Cardiac muscle cell (in vitro differentiated cells and primary cell): ENCODE measurements around the gene SERPINF2. TPM values are rescaled to one million over a fixed set of nuclear protein-coding genes. Genes with fewer than 3 reads are reported as not detected.
A peak's percentile ranks its signal among the peaks of the same experiment; 100 is the strongest.

Experiments used
- DNase-seq, 2 donors: peaks; one replicate each; pipeline versions ENCODE4 v3.0.0 to v3.0.0-alpha.2; 2010 to 2017; ENCODE audit warnings: low read depth in 1 of 2, low spot score in 1 of 2
- H3K27ac ChIP-seq: fragments of 200-600 bp; sonication (generic); 2 replicates; pipeline ENCODE4 v1.5.1; 2016
- H3K27me3 ChIP-seq: fragments of 200-600 bp; sonication (generic); 2 replicates; pipeline ENCODE4 v1.6.0; 2016; ENCODE audit warnings: control low read depth
- H3K36me3 ChIP-seq: fragments of 200-600 bp; sonication (generic); 2 replicates; pipeline ENCODE4 v1.5.1; 2016; ENCODE audit warnings: control low read depth
- H3K4me1 ChIP-seq: fragments of 200-600 bp; sonication (generic); 2 replicates; pipeline ENCODE4 v1.8.1; 2017; ENCODE audit warnings: low read depth, mild to moderate bottlenecking, mixed run types
- H3K4me3 ChIP-seq: fragments of 200-600 bp; sonication (generic); 2 replicates; pipeline ENCODE4 v1.5.1; 2016; ENCODE audit warnings: mild to moderate bottlenecking
- H3K9me3 ChIP-seq: fragments of 200-600 bp; sonication (generic); 2 replicates; pipeline ENCODE4 v1.5.1; 2017; ENCODE audit warnings: low read depth, mild to moderate bottlenecking, control low read depth
- polyA plus RNA-seq: library from polyadenylated mRNA; unstranded; fragments of >200 nt; fragmentation: Nextera tagmentation; extraction: Ambion mirVana; gene quantifications from 2 replicates; pipeline ENCODE4 v1.2.1, GENCODE V29; 2016
- total RNA-seq: library from RNA; depleted of rRNA; stranded (reverse); fragments of >200 nt; gene quantifications from 2 replicates; pipeline ENCODE4 v1.2.3, GENCODE V29; 2016
- TF ChIP-seq, protein P1 (sequence below): IDR thresholded peaks from 2 replicates; pipeline ENCODE4 v1.5.1; 2012; ENCODE audit warnings: low read depth, mild to moderate bottlenecking, low read length

Gene SERPINF2
- total and polyA plus RNA-seq, 2 experiments from 2014 or later, result 2.2 TPM; not detected in 1

GRCh38 chr17:1787301-1787902 is 44.7 kb downstream of the SERPINF2 start:
- Histone ChIP-seq H3K4me1 (peaks cover 6% of the 10 kb centered on the region), H3K27ac (no peak overlapping the region), H3K36me3 (peaks cover 12% of the 10 kb centered on the region), H3K9me3 (no peaks in the 10 kb centered on the region), H3K27me3 (no peaks in the 10 kb centered on the region), H3K4me3 (no peak overlapping the region)
- DNase-seq, result peak in 1 of 2 donors; percentile 90
- TF ChIP-seq, protein P1, sequence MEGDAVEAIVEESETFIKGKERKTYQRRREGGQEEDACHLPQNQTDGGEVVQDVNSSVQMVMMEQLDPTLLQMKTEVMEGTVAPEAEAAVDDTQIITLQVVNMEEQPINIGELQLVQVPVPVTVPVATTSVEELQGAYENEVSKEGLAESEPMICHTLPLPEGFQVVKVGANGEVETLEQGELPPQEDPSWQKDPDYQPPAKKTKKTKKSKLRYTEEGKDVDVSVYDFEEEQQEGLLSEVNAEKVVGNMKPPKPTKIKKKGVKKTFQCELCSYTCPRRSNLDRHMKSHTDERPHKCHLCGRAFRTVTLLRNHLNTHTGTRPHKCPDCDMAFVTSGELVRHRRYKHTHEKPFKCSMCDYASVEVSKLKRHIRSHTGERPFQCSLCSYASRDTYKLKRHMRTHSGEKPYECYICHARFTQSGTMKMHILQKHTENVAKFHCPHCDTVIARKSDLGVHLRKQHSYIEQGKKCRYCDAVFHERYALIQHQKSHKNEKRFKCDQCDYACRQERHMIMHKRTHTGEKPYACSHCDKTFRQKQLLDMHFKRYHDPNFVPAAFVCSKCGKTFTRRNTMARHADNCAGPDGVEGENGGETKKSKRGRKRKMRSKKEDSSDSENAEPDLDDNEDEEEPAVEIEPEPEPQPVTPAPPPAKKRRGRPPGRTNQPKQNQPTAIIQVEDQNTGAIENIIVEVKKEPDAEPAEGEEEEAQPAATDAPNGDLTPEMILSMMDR, result no peak

DNA sequence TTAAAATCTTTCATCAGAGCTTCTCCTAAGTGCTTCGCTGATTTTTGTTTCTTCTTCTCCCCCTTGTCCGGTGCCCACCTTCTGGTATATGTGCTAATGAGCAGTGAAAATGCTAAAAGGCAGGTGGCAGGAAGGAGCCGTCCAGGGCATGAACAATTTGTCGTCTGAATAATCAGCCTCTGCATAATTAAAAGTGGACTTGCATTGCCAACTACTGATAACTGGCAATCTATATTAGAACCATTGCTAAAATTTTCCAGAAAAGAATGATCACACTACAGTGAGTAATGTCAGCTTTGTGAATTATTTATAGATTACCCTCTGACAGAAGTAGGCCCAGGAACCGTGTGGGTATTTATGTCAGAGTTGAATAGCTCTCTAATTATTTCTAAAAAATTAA is 47.3 kb downstream of the SERPINF2 start:
- Histone ChIP-seq H3K36me3 (peaks cover 9% of the 10 kb centered on the region), H3K4me3 (no peak overlapping the region), H3K27me3 (no peaks in the 10 kb centered on the region), H3K9me3 (no peaks in the 10 kb centered on the region), H3K4me1 (peaks cover 6% of the 10 kb centered on the region), H3K27ac (no peak overlapping the region)
- DNase-seq, result no peak
- TF ChIP-seq, protein P1, result no peak

DNA sequence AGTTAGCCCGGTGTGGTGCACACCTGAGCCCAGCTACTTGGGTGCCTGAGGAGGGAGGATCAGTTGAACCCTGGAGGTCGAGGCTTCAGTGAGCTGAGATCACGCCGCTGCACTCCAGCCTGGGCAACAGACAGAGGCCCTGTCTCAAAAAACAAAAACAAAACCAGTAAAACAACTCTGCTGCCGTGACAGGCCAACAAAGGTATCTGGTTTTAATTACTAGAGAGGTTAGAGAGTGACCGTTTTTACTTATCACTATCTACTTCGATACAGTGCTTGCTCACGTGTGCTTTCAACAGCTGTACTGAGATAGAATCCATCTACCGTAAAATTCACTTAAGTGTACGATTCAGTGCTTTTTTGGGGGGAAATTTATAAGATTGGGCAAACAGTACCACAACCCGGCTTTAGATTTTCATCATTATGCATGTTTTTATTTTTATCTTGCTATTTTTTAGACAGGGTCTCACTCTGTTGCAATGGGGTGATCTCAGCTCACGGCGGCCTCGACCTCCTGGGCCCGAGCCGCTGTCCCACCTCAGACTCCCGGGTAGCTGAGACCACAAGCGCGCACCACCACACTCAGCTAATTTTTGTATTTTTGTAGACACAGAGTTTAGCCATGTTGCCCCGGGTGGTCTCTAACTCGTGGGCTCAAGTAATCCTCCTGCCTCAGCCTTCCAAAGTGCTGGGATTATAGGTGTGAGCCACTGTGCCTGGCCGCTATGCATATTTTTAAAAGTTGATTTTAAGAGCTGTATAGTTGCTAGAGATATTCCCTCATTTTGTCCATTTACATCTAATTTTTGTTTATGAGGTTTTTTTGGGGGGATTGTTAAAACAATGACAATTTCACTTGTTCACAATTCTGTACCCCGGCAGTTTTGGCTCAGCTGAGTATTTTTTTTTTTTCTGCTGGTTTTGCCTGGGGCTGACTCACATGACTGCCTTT is 50.1 kb downstream of the SERPINF2 start:
- Histone ChIP-seq H3K36me3 (no peaks in the 10 kb centered on the region), H3K4me1 (peaks cover 19% of the 10 kb centered on the region), H3K9me3 (no peaks in the 10 kb centered on the region), H3K27ac (peak overlapping the region; percentile 62), H3K4me3 (no peak overlapping the region), H3K27me3 (no peaks in the 10 kb centered on the region)
- TF ChIP-seq, protein P1, result no peak
- no peak for DNase-seq

DNA sequence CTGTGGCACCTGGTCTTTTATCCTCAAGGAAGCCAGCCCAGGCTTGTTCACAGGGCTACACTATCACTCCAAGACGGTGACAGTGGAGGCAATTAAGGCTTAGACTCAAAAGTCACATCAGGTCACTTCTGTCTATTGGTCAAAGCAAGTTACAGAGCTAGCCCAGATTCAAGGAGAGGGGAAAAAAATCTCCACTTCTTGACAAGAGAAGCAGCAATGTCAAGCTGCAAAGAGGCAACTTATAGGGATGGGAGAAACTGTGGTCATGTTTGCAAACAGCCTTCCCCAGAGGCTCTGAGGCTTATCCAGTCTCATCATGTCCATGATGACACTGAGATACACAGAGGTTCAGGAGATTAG is 50.8 kb downstream of the SERPINF2 start:
- DNase-seq, result no peak
- peak overlapping the region; percentile 62 for H3K27ac ChIP-seq

DNA sequence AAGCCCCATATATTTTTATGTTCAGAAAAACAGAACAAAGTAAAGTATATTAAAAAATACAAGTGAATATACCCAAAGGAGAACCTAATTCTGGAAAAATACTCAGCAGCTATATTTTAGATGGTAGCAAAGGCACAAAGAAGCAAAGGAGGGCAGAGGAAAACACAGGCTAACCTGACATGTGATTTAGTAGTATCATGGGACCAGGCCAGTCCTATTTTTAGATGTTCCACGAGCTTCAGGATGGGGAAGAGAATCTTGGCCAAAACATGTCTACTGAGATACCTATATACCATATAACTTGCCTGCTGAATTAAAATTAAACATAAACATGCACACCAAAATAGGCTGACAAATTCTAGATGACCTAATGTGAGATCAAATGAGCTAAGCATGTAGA is 54.1 kb downstream of the SERPINF2 start:
- H3K27me3 ChIP-seq, result no peaks in the 10 kb centered on the region
- H3K4me3 ChIP-seq, result no peak overlapping the region
- peak overlapping the region; percentile 90 for H3K27ac ChIP-seq
- TF ChIP-seq, protein P1, result no peak
- H3K4me1 ChIP-seq, result peaks cover 17% of the 10 kb centered on the region
- peaks cover 7% of the 10 kb centered on the region for H3K36me3 ChIP-seq
- DNase-seq, result peak in 1 of 2 donors; percentile 45
- no peaks in the 10 kb centered on the region for H3K9me3 ChIP-seq

More for the DNA sequence above, 50.8 kb downstream of the SERPINF2 start:
- no peaks in the 10 kb centered on the region for H3K27me3 ChIP-seq
- no peaks in the 10 kb centered on the region for H3K9me3 ChIP-seq
- peaks cover 24% of the 10 kb centered on the region for H3K4me1 ChIP-seq
- TF ChIP-seq, protein P1, result no peak
- H3K4me3 ChIP-seq, result no peak overlapping the region
- no peaks in the 10 kb centered on the region for H3K36me3 ChIP-seq
